GM21717 (cell line): ENCODE measurements around the gene NLGN1.

Source experiments
- ATAC-seq: cut with Tn5 transposase; IDR thresholded peaks from one replicate; pipeline ENCODE4 v1.9.1; 2021; ENCODE audit warnings: mild to moderate bottlenecking, moderate library complexity; ENCODE audit not compliant: unreplicated experiment

NLGN1 gene

GRCh38 chr3:174303907-174304560 is 906.5 kb downstream of the NLGN1 start:
- no peak for ATAC-seq

GRCh38 chr3:174308736-174309135 is 911.2 kb downstream of the NLGN1 start:
- no peak for ATAC-seq

- ATAC-seq: no peak
Measured at GRCh38 chr3:174310475-174310983, 913.0 kb downstream of the NLGN1 start.

- no peak for ATAC-seq
Measured at GRCh38 chr3:174315225-174315624, 917.7 kb downstream of the NLGN1 start.

GRCh38 chr3:174317005-174317404 is 919.5 kb downstream of the NLGN1 start:
- ATAC-seq: no peak

GRCh38 chr3:174318181-174318580 is 920.6 kb downstream of the NLGN1 start:
- no peak for ATAC-seq

GRCh38 chr3:174321548-174321947 is 924.0 kb downstream of the NLGN1 start:
- no peak for ATAC-seq

GRCh38 chr3:174322789-174323188 is 925.2 kb downstream of the NLGN1 start:
- no peak for ATAC-seq

GRCh38 chr3:174325171-174325570 is 927.6 kb downstream of the NLGN1 start:
- no peak for ATAC-seq

- ATAC-seq: no peak
Measured at GRCh38 chr3:174325834-174326700, 928.5 kb downstream of the NLGN1 start.

- no peak for ATAC-seq
Measured at GRCh38 chr3:174329321-174329720, 931.8 kb downstream of the NLGN1 start.

- ATAC-seq: no peak
Measured at GRCh38 chr3:174330303-174330702, 932.8 kb downstream of the NLGN1 start.

- no peak for ATAC-seq
Measured at GRCh38 chr3:174331095-174331800, 933.7 kb downstream of the NLGN1 start.

- ATAC-seq: no peak
Measured at GRCh38 chr3:174332391-174332790, 934.8 kb downstream of the NLGN1 start.

- ATAC-seq: no peak
Measured at GRCh38 chr3:174333640-174334039, 936.1 kb downstream of the NLGN1 start.

- no peak for ATAC-seq
Measured at GRCh38 chr3:174334111-174334510, 936.6 kb downstream of the NLGN1 start.

- ATAC-seq: no peak
Measured at GRCh38 chr3:174335324-174335723, 937.8 kb downstream of the NLGN1 start.

- no peak for ATAC-seq
Measured at GRCh38 chr3:174335910-174336309, 938.4 kb downstream of the NLGN1 start.
